Measurements from ENCODE around the gene GRID2IP. TPM values are rescaled to one million over a fixed set of nuclear protein-coding genes. Genes with fewer than 3 reads are reported as not detected.
A peak's percentile ranks its signal among the peaks of the same experiment; 100 is the strongest.

The GRID2IP gene
- total RNA-seq, 1 donor from 2014 or later: 0.43 TPM

DNA sequence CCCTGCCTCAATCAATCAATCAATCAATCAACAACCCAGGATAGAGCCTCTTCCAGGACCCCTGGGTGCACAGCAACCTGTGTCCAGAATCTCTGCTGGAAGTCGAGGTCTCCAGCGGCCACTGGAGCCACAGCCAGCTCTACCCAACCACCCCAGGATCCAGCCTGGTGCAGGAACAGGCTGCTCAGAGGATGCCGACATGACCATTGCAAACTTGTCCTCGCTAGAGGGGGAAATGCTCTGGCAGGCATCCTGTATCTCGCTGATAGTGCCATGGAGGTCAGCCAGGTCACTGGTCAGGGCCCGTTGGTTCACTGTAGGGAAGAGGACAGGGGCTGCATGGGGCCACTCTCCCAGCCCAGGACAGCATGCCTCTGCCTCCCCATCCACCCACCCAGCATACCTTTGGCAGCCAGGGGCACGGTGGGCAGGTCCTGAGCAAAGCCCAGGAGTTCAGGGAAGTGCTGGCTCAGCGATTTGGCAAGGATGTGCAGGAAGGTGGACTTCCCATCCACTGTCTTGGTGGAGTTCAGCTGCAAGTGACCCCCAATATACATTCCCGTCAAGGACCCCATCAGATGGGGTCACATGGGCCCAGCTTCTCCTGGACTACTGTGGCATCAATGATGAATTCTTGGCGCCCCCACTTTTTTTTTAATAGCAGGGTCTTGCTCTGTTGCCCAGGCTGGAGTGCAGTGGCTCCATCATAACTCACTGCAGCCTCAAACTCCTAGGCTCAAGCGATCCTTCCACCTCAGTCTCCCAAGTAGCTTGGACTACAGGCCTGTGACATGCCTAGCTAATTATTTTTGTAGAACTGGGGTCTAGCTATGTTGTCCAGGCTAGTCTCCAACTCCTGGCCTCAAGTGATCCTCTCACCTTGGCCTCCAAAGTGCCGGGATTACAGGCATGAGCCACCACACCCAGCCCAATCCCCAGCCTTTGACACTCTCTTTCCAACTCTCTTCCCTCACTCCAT is 49.4 kb downstream of the GRID2IP start:
- Mint-ChIP-seq H3K27me3 (peaks cover 10% of the 10 kb centered on the region), H3K9me3 (no peaks in the 10 kb centered on the region), H3K27ac (no peak overlapping the region), H3K4me1 (ENCODE audit: unreplicated experiment) (no peaks in the 10 kb centered on the region), H3K4me3 (peak overlapping the region; percentile 71), H3K36me3 (no peaks in the 10 kb centered on the region)
- no peak for DNase-seq (ENCODE audit: extremely low spot score, unreplicated experiment)
- TF ChIP-seq, protein P1, sequence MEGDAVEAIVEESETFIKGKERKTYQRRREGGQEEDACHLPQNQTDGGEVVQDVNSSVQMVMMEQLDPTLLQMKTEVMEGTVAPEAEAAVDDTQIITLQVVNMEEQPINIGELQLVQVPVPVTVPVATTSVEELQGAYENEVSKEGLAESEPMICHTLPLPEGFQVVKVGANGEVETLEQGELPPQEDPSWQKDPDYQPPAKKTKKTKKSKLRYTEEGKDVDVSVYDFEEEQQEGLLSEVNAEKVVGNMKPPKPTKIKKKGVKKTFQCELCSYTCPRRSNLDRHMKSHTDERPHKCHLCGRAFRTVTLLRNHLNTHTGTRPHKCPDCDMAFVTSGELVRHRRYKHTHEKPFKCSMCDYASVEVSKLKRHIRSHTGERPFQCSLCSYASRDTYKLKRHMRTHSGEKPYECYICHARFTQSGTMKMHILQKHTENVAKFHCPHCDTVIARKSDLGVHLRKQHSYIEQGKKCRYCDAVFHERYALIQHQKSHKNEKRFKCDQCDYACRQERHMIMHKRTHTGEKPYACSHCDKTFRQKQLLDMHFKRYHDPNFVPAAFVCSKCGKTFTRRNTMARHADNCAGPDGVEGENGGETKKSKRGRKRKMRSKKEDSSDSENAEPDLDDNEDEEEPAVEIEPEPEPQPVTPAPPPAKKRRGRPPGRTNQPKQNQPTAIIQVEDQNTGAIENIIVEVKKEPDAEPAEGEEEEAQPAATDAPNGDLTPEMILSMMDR (conservative IDR thresholded peaks at IDR 0.05): no peak

DNA sequence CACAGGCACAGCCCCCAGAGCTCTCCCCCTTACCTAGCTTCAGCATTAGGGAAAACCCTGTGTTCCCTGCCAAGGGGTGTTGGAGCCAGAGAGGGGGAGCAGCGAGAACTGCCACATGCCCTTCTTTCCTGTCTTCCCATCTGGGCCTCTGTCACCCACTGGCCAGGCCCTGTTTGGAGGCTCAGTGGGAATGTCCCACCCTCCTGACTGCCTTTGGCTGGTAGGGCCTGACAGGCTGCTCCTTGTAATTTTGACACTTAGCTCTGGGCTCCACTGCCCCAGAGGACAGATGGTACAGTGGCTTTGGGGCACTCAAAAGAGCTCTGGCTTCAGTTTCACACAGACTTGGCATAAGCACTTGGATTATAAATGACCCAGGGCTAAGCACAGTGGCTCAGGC is 50.6 kb downstream of the GRID2IP start:
- no peaks in the 10 kb centered on the region for H3K9me3 Mint-ChIP-seq
- H3K4me1 Mint-ChIP-seq (ENCODE audit: unreplicated experiment): no peaks in the 10 kb centered on the region
- TF ChIP-seq, protein P1 (conservative IDR thresholded peaks at IDR 0.05): no peak
- no peaks in the 10 kb centered on the region for H3K36me3 Mint-ChIP-seq
- H3K27me3 Mint-ChIP-seq: peaks cover 3% of the 10 kb centered on the region
- no peak overlapping the region for H3K27ac Mint-ChIP-seq
- DNase-seq (ENCODE audit: extremely low spot score, unreplicated experiment): no peak
- H3K4me3 Mint-ChIP-seq: peak overlapping the region; percentile 39

DNA sequence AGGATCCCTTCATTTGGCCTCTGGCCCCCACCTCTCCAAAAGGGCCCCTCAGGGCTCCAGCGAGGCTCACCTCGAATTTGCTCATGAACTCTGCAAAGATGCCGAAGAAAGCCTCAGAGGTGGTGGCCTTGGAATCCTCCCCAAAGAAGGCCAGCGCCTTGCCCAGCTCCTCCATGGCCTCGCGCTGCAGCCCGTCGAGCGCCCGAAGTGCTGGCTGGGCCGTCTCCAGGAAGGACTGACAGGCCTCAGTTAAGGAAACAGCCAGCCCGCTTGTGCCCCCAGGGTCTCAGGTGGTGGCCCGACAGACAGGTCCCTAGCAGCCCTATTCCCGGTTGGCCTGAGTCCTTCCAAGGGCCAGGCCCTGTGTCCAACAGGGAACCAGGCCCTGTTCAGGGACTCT is 53.3 kb downstream of the GRID2IP start:
- Mint-ChIP-seq H3K27me3 (no peaks in the 10 kb centered on the region), H3K4me1 (ENCODE audit: unreplicated experiment) (no peaks in the 10 kb centered on the region), H3K9me3 (no peaks in the 10 kb centered on the region), H3K36me3 (no peaks in the 10 kb centered on the region), H3K4me3 (no peak overlapping the region), H3K27ac (no peak overlapping the region)
- TF ChIP-seq, protein P1 (conservative IDR thresholded peaks at IDR 0.05): no peak
- DNase-seq (ENCODE audit: extremely low spot score, unreplicated experiment): no peak

DNA sequence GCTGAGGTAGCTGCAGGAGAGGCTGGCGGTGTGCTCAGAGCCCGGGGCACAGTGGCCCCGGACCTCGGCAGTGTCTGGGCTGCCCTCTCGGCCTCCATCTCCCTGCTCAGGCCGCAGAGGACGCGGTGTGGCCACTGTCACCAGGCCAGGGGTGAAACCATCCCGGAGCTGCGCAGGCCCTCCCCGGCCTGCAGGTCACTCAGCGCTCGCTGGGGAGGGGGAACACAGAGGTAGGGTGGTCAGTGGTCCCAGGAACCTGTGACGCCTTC is 53.7 kb downstream of the GRID2IP start:
- no peaks in the 10 kb centered on the region for H3K36me3 Mint-ChIP-seq

DNA sequence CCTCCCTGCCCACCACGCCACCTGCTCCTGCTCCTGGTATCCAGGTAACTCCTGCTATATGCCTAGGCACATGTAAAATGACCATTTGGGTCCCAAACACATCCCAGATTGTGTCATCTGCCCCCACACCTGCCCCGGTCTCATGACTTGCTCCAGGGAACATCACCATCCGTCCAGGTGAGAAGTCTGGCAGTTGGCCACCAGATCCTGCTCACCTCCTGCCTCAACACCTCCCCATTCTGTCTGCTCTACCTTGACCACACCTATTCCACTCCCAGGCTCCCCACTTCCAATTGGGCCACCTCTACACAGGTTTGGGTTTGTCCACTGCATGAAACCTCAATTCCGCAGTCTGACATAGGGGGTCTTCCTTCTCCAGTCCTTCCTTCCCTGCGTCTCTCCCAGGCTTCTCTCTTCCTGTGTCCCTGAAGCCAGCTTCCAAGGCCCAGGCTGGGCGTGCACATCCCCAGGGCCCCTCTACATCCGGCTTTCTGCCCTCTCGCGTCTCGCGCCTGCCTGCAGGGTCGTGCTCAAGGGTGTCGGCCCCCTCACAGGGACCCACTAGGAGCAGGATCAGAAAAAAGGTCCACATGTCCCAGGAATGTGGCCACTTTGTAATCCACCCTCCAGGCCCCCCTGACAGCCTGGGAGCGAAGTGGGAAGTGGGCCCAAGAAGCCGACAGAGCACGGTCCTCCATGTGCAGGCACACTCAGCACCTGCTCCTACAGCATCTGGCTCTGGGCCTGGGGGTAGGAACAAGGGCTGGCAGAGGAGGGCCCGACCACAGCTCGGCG is 54.2 kb downstream of the GRID2IP start:
- H3K27me3 Mint-ChIP-seq: no peaks in the 10 kb centered on the region
- no peak overlapping the region for H3K4me3 Mint-ChIP-seq
- no peak for DNase-seq (ENCODE audit: extremely low spot score, unreplicated experiment)
- H3K9me3 Mint-ChIP-seq: no peaks in the 10 kb centered on the region
- H3K36me3 Mint-ChIP-seq: no peaks in the 10 kb centered on the region
- TF ChIP-seq, protein P1 (conservative IDR thresholded peaks at IDR 0.05): no peak
- H3K4me1 Mint-ChIP-seq (ENCODE audit: unreplicated experiment): no peaks in the 10 kb centered on the region
- no peak overlapping the region for H3K27ac Mint-ChIP-seq

More for the DNA sequence above, 53.7 kb downstream of the GRID2IP start:
- H3K9me3 Mint-ChIP-seq: no peaks in the 10 kb centered on the region
- H3K4me3 Mint-ChIP-seq: no peak overlapping the region
- no peaks in the 10 kb centered on the region for H3K4me1 Mint-ChIP-seq (ENCODE audit: unreplicated experiment)
- no peak overlapping the region for H3K27ac Mint-ChIP-seq
- no peaks in the 10 kb centered on the region for H3K27me3 Mint-ChIP-seq
- DNase-seq (ENCODE audit: extremely low spot score, unreplicated experiment): no peak
- TF ChIP-seq, protein P1 (conservative IDR thresholded peaks at IDR 0.05): no peak

Measured in type B pancreatic cell (in vitro differentiated cells).